ENCODE results near the gene RUNX3. TPM values are rescaled to one million over a fixed set of nuclear protein-coding genes. Genes with fewer than 3 reads are reported as not detected.

The RUNX3 gene
- total RNA-seq, 1 donor from 2014 or later = under 0.01 TPM

GRCh38 chr1:24865587-24865986, 64.5 kb downstream of the RUNX3 start:
- DNase-seq (ENCODE audit: low read depth, low spot score) = no peak

- no peak for DNase-seq (ENCODE audit: low read depth, low spot score)
Observed at GRCh38 chr1:24865168-24865567, 64.9 kb downstream of the RUNX3 start.

GRCh38 chr1:24864370-24864777, 65.7 kb downstream of the RUNX3 start:
- no peak for DNase-seq (ENCODE audit: low read depth, low spot score)

GRCh38 chr1:24862775-24863483, 67.1 kb downstream of the RUNX3 start:
- no peak for DNase-seq (ENCODE audit: low read depth, low spot score)

DNA sequence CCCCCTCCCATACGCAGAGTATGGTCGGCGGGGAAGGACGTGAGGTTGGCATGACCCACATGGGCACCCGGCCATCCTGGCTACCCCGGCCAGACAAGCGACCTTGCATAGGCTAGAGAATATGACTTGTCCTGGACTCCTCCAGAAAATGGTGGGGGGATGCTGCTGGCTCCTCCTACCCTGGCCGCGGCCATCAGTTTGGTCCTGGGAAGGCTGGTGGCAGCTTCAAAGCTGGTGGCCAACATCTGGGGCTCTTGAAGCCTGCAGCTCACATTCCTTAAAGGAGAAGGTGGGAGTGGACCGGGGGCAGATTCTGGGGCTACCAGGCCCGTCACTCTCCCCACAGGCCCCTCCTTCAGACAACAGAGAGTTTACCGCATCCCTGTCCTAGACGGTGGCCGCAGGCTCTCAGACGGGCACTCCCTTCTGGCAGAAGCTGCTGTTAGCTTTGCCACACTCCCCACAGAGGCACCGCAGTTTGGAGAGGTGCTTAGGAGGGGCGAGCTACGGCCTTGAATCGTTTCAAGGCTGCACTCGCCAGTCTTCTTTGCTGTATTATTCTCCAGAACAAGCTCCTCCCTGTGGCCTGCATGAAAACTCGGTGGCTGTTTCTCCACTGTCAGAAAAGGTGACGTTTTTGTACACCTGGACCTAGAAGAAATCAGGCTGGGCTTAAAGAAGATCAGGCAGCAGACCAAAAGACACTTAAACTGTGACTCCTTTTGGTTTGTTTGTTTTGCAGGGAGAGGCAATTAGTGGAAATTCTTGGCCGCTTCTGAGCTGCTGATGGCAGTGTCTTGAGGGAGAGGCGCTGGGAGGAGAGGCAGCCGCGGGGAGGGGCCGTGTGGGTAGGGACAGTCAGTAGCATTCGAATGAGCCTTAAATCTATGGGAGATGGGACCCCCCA, 68.0 kb downstream of the RUNX3 start:
- no peak for DNase-seq (ENCODE audit: low read depth, low spot score)

DNA sequence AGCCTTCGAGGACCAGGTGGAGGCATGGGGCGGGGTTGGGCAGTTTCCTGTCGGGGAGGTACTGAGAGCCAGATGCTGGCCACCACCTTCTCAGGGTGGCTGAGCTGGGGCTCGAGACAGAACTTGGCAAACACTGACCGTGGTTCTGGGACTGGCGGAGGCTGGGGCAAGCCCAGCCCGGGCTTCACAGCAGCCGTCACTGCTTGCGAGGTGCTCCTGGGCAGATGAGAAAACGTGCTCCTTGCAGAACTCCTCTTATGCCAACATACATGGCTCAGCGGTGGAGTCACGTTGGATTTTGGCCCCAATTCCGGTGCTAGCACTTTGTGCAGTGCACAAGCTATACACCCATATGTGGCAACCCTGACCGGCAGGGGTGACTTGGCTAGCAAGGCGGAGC, 69.2 kb downstream of the RUNX3 start:
- DNase-seq (ENCODE audit: low read depth, low spot score) = no peak

DNA sequence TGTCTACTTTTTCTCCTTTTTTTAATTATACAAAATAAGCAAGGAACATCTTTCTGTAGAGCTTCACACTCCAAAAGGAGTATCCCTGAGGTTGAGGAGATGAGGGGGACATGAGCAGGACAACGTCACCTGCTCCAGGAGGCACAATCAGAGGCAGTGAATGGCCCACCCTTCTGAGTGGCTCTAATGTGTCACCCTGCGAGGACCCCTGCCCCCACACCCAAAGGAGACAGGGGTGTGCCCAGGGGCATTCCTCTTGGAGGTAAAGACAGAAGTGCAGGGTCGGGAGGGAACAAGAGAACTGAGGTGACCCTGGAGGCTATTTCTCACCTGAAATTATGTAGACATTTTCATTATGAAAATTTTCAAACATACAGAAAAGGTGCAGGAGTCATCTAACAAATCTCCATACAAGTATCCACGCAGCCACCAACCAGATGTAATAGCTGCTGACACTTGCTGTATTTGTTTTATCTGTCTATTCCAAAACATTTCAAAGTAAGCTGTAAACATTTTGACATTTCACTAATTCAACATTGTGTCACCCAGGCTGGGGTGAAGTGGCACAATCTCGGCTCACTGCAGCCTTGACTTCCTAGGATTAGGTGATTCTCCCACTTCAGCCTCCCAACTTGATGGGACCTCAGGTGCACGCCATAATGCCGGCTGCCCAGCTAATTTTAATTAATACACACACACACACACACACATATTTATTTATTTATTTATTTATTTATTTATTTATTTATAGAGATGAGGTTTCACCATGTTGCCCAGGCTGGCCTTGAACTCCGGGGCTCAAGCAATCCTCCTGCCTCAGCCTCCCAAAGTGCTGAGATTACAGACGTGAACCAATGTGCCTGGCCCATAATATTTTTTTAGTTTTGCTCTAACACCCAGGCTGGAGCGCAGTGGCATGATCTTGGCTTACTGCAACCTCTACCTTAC, 70.7 kb downstream of the RUNX3 start:
- DNase-seq (ENCODE audit: low read depth, low spot score) = no peak

DNA sequence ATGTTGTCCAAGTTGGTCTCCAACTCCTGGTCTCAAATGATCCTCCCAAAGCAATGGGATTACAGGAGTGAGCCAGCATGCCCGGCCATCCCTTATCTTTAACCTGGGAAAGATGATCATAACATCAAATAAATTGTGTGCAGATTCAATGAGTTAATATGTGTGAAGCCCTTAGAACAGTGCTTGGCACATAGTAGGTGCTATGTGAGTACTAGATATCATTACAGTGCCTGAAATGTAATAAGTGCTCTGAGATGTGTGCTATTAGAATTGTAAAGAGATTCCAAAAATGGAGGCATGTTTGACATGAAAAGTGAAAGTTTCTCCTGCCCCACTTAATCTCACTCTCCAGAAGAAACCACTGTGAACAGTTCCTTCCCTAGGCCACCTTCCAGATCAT, 71.8 kb downstream of the RUNX3 start:
- no peak for DNase-seq (ENCODE audit: low read depth, low spot score)

DNA sequence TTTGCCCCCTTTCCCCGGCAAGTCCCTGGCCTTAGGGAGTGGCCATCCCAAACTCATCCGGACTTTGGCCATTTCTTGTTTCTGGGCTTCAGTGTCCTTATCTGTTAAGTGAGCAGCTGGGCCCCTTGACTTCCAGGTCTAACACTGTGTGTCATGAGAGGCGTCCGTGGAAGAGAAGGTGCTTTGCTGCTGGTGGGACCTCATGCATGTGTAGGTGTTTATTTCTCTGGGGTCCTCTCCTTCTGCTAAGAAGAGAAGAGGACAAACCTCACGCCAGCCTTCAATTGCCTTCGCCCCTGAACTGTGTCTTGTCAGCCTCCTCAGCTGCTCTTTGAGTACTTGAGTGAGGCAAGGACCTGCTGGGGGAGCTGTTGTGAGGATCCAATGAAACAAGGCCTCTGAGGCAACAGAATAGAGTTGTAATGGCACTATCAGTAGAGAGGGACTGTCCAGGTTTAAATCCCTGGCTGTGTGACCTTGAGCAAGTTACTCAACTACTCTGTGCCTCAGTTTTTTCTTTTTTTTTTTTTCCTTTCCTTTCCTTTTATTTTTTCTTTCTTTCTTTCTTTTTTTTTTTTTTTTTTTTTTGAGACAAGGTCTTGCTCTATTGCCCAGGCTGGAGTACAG, 72.5 kb downstream of the RUNX3 start:
- DNase-seq (ENCODE audit: low read depth, low spot score) = no peak

GRCh38 chr1:24856787-24857506, 73.1 kb downstream of the RUNX3 start:
- DNase-seq (ENCODE audit: low read depth, low spot score) = no peak

DNA sequence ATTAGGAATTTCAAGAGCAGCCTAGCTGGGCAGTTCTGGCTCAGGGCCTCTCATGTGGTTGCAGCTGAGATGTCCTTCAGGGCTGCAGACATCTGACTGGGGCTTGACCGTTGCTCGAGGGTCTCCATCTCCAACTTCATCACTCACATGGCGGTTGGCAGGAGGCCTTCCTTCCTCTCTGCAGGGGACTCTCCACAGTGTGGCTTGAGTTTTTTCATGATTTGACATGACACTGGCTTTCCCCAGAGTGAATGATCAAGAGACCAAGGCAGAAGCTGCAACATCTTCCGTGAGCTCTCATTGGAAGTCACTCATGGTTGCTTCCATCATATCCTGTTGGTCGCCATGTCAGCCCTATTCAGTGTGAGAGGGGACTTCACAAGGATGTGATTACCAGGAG, 74.6 kb downstream of the RUNX3 start:
- DNase-seq (ENCODE audit: low read depth, low spot score) = no peak

- DNase-seq (ENCODE audit: low read depth, low spot score) = no peak
Observed at GRCh38 chr1:24853649-24854048, 76.4 kb downstream of the RUNX3 start.

GRCh38 chr1:24850328-24850920, 79.7 kb downstream of the RUNX3 start:
- no peak for DNase-seq (ENCODE audit: low read depth, low spot score)

- DNase-seq (ENCODE audit: low read depth, low spot score) = no peak
Observed at GRCh38 chr1:24849672-24850295, 80.3 kb downstream of the RUNX3 start.

Other genes with a start within 250 kb of the RUNX3 start
- 358 and 394 TPM in 2 replicates for gene CLIC4, start 184.8 kb downstream of the RUNX3 start, total RNA-seq